Measurements from ENCODE around the gene VTI1A.

DNA sequence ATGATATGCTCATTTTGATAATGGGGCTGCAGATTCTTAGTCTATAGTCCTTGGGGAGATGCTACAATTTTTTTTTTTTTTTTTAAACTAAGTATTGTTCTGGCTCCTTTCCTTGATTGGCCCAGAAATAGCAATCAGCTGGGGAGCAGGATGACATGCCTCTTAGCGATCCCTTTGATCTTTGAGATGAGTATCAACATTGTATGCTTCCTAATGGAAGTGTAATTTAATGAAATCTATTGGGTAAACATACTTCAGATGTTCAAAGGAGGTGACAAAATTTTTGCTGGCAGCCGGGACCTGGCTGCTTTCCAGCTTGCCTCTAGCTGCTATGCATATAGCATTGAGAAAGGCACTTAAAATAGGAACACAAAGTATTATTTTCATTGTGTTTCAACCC is 43.5 kb downstream of the VTI1A start:
- TF ChIP-seq POLR2A (IDR thresholded peaks at IDR 0.05) (no peak), EP300 (IDR thresholded peaks at IDR 0.05) (no peak), POLR2AphosphoS5 (IDR thresholded peaks at IDR 0.05) (no peak)
- TF ChIP-seq, protein P1, sequence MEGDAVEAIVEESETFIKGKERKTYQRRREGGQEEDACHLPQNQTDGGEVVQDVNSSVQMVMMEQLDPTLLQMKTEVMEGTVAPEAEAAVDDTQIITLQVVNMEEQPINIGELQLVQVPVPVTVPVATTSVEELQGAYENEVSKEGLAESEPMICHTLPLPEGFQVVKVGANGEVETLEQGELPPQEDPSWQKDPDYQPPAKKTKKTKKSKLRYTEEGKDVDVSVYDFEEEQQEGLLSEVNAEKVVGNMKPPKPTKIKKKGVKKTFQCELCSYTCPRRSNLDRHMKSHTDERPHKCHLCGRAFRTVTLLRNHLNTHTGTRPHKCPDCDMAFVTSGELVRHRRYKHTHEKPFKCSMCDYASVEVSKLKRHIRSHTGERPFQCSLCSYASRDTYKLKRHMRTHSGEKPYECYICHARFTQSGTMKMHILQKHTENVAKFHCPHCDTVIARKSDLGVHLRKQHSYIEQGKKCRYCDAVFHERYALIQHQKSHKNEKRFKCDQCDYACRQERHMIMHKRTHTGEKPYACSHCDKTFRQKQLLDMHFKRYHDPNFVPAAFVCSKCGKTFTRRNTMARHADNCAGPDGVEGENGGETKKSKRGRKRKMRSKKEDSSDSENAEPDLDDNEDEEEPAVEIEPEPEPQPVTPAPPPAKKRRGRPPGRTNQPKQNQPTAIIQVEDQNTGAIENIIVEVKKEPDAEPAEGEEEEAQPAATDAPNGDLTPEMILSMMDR (IDR thresholded peaks at IDR 0.05) = no peak

Data from sigmoid colon (tissue), 4 donors.